ENCODE results near the gene EXOSC3.
"Not testable (repeated sequence)": the region's sequence is repeated elsewhere in the genome, so short reads cannot be mapped to it uniquely, and the experiment has no call there.

Gene EXOSC3

DNA sequence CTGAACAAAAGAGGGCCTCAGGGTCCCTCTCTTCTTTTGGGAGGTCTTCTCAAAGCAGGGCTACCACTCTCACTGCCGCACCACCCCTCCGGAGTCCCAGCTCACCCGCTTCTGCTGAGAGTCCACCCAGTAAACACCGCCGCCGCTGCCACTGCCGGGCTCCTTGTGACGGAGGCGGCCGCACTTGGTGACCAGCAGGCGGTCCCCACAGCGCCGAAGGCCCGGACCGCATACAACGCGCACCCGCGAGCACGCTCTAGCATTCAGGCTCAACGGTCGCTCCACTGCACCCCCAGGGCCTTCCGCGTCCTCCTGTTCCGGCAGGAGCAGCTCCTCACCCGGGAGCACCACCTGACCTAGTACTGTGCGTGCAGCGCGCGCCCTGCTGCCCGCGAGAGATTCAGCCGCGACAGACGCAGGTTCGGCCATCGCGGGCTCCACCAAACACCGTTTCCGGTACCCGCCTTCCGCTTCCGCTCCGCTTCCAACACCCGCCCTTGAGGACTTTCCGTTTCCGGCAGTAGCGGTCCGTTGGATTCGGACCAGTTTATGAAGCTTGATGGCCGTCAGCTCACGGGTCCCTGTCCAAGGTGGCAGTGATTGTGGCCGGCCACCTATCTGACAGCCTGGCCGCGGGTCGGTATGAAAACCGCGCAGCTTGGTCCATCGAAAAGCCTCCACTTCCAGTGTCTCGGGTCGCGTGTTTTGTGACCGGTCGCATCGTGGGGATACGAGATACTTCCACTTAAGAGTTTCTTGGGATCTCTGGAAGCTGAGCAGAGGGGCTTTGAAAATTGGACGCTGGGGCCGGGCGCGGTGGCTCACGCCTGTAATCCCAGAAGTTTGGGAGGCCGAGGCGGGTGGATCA, at the start of gene EXOSC3:
TSS of gene EXOSC3 (minus strand) at position 449 of the 868 bp plus-strand sequence. CDS start at position 429, 20 bp downstream.
- DNase-seq = peak; percentile 63

DNA sequence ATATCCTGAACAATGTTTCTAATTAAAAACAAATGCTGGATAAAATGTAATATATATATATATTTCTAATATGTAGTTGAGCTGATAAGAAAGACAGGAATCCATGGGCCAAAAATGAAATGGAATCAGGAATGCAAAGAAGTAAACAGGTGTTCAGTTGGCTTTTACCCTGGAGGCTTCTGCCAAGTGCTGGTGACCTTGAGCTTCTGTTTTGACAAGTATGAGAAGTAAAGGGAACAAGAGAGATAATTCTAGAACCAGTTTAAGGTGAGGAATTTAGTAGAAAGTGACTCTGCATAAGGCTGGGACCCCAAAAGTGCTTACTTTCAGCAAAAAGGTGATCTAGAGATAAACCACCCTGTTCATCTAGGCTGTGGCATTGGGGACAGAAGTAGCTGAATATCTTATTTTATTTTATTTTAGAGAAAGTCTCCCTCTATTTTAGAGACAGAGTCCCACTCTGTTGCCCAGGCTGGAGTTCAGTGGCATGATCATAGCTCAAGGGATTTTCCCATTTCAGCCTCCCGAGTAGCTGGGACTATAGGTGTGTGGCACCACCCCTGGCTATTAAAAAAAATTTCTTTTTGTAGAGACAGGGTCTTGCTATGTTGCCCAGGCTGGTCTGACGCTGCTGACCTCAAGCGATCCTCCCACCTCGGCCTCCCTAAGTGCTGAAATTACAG, 42.8 kb upstream of the EXOSC3 start:
- no peak for DNase-seq

DNA sequence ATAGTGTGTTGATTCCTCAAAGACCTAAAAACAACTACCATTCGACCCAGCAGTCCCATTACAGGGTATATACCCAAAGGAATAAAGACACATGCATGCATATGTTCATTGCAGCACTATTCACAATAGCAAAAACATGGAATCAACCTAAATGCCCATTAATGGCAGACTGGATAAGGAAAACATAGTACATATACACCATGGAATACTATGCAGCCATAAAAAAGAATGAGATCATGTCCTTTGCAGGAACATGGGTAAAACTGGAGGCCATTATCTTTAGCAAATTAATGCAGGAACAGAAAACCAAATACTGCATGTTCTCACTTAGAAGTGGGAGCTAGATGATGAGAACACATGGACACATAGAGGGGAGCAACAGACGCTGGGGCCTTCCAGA, 40.3 kb upstream of the EXOSC3 start:
- DNase-seq = not testable (repeated sequence)

DNA sequence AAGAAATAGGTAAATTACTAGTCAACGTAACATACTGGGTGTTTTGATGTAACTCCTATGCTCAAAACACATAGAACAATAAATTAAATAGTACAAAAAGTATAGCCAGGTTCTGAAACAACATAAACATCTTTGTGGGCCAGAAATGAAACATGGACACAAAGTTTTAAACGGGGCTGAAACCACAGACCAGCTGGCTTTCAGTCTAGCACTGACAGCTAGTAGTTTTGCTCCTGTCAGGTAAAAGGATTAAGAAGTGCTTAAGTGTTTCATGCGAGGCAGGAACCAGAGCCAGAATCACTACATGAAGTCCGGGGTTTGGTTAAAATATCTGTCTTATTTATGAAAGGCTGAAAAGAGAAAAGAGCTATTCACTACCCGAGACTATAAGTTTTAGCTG, 35.3 kb upstream of the EXOSC3 start:
- no peak for DNase-seq

DNA sequence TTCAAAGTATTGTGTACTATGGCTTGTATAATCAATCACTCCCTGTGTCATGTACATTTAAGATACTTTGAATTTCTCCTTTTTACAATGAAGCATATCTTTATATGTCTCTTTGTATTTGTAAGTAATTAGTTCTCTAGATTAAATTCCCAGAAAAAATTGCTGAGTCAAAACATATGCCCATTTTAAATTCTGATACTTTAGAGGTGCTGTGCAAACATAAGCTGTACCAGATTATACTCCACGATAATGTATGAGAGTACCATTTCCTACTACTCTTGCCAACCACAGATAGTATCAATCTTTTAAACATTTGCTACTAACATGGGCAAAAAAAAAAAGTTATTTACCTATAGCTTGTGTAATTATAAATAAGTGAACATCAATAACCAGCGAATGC, 34.0 kb upstream of the EXOSC3 start:
- no peak for DNase-seq

DNA sequence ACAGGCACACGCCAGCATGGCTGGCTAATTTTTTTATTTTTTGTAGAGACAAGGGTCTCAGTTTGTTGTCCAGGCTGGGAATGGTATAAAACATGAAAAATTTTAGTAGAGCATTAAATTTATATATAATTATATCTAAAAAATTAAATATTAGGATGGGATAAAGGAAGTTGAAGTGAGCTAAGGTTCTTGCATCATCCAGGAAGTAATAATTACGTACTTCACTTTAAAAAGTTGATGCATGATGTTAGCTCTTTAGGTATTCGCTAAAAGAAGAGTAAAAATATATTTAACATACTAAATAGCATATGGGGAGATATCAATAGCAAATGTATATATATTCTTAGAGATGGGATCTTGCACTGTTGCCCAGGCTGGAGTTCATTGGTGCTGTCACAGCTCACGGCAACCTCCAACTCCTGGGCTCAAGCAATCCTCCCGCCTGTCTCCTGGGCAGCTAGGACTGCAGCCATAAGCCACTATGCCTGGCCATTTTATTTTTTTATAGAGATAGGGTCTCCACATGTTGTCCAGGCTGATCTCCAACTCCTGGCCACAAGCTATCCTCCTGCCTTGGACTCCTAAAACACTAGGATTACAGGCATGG, 28.0 kb upstream of the EXOSC3 start:
- DNase-seq = no peak

DNA sequence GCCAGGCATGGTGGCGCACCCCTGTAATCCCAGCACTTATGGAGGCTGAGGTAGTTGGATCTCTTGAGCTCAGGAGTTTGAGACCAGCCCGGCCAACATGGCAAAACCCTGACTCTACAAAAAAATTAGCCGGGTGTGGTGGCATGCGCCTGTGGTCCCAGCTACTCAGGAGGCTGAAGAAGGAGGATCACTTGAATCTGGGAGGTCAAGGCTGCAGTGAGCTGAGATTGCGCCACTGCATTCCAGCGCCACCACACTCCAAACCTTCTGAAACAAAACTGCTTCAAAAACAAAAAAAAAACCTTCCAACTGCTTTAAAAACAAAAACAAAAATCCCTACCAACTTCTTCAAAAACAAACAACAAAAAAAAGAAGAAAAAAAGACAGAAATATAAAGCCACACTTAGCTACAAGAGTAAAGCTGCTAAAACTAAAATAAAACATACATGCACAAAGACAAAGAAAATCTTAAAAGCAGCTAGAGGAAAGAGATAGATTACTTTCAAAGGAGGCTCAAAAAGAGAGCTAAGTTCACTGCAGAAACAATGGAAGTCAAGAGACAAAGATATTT, 27.1 kb upstream of the EXOSC3 start:
- no peak for DNase-seq

DNA sequence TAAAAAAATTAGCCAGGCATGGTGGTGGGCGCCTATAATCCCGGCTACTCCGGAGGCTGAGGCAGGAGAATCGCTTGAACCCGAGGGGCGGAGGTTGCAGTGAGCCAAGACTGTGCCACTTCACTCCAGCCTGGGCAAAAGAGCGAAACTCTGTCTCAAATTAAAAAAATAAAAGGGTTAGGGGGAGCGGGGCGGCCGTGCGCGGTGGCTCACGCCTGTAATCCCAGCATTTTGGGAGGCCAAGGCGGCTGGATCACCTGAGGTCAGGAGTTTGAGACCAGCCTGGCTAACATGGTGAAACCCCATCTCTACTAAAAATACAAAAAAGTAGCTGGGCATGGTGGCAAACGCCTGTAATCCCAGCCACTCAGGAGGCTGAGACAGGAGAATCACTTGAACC, 24.8 kb upstream of the EXOSC3 start:
- not testable (repeated sequence) for DNase-seq

DNA sequence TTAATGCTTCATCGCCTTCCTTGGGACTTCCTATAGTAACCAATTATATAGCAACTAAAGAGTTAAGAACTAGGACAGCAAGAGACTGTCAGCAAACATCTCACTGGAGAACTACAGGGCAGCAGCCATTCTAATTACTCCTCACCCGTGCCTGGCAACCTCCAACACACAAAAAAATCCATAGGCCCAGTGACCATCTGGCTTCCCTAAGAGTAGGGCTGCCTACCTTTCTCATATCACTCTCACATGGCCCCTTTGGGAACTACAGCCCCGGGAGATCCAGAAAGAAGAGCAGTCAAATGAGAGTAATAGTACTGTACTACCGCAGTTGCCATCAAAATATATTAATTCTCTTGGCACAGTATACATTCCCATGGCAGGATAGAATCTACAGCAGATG, 21.4 kb upstream of the EXOSC3 start:
- DNase-seq = no peak

DNA sequence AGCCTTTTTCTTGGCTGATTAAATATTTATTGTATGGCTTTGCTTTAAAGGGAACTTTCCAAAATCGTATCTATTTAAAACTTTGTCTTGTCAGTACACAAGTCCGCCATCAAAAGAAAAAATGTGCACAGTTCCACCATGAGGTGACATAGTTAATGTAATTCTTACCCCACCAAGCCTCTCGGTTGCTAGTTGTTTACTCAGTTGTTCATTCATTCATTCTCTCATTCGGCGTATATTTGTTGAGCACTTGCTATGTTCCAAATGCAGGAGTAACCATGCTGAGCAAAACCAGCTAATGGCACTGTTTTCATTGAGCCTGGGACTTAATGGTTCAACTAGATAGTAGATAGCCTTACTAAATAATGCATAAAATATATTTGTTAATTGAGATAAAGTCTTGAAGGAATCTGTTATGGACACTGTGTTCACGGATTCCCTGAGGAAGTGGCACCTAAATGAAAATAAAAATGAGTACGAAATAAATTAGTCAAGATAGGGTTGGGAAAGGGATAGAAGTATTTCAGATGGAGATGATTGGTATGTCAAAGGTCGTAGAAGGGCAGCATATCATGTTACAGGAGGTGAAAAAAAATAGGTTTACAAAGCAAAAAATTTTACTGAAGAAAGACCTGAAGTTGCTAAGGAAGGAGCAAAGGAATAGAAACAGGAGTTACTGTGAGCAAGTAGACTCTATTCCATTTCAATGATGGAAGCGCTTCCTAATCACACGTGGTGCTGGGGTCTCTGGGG, 17.3 kb upstream of the EXOSC3 start:
- no peak for DNase-seq

DNA sequence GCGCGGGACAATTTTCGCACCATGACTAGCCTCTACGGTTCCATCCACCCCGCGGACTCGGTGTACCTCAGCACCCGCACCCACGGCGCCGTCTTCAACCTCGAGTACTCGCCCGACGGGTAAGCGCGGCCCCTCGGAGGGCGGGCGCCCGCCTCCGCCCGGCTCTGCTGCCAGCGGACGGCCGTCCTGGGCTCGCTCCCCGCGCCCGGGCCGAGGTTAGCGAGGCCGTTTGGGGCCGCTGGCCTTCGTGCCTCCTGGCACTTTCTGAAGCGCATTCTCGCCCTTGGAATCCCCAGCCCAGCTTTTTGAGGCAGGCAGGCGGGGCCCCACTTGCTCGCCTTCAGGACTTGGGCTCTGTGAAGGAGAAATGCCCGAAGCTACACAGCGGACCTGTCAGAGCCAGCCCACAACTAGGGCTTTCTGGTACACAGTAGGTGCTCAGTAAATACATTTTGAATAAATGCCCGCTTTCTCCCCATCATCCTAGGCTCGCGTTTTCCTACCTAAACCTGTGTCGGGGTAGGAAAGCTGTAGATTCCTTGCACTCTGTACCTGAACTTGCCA, 16.5 kb upstream of the EXOSC3 start:
- no peak for DNase-seq

DNA sequence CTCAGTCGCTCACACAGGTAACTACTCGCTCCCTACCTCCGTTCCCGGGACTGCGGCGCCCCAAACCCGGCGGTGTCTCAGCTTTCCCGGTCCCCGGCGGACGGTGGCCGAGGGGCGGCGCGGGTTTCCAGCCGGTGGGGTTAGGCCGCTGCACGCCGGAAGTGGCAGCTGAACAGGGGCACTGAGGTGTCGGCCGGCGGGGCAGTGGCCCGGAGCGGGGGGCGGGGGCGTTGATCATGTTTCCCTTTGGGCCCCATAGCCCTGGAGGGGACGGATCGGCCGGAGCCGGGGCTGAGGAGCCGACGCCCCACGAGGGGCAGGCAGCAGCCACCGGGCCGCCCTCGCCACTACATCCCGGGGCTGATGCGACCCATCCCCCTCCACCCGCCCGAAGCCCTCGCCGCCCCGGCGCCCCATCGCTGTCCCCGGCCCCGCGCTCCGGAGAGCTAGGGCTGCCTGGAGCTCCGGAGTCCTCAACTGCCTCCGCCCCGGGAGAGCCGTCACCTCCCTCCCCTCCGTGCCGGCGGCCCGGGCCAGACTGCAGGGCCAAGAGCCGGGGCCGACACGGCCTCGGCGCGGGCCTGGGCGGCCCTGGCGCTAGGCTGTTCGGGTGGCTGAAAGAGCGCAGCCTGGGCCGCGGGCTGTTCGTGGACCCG, 15.9 kb upstream of the EXOSC3 start, which contains the start of gene DCAF10:
TSS of gene DCAF10 (plus strand) at position 167 of the 656 bp plus-strand sequence. CDS start at position 237, 70 bp downstream.
- DNase-seq = peak; percentile 62

DNA sequence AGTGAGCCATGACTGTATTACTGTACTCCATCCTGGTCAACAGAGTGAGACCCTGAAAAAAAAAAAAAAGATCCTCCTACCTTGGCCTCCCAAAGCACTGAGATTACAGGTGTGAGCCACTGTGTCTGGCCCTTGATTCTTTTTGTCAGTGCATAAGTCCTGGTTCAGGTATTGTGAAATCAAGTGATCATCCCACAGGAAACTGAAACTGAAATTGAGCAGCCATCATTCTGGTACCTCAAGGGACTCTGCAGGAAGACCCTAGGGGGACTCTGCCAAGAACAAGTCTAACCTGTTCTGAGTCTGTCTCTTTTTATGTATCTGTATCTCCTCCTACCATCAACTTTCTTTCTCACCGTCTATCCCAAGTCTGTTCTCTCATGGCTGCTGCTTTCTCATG, 13.8 kb upstream of the EXOSC3 start:
- DNase-seq = no peak

DNA sequence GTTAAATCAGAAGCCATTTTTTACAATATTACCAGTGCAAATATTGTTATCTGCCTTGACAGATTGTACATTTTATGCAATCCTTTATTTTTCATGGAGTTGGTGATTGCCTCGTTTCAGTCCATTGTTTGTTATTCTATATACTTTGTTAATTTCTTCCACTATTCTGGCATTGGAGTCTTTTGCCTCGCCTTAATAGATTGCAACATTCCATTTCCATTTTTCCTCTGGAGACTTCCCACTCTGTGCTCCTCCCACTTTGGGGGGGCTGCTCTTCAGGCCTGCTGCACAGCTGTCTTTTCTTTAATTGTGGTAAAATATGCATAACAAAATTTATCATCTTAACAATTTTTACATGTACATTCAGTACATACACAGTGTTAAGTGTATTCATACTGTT, 11.4 kb upstream of the EXOSC3 start:
- no peak for DNase-seq

DNA sequence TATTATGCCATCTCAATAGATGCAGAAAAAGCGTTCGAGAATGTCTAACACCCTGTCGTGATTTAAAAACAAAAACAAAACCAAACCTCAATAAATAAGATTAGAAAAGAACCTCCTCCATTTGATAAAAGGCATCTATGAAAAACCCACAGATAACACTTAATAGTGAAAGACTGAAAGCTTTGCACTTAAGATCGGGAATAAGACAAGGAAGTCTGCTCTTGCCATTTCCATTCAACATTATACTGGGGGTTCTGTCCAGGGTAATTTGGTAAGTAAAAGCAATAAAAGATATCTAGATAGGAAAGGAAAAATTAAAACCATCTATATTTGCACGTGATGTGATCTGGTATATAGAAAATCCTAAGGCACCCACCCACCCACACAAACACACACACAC, 7.3 kb upstream of the EXOSC3 start:
- DNase-seq = no peak

DNA sequence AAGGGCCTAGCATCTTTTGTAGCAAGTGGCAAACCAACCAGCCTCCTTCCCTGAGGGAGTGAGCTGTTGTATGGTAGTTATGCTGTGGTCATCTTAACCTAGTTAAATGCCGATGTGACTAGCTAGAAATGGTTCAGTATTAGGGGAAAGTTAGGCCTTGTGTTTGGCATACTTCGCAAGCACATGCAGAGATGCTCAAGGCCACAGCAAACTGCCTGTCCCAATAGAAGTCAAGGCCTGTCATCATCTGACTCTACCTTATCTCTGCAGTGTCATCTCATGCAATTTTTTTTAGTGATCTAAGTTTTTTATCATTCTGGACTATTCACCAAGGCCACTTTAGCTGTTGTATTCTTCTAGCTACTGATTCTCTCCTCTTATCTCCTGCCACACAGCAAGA, 5.2 kb upstream of the EXOSC3 start:
- no peak for DNase-seq

DNA sequence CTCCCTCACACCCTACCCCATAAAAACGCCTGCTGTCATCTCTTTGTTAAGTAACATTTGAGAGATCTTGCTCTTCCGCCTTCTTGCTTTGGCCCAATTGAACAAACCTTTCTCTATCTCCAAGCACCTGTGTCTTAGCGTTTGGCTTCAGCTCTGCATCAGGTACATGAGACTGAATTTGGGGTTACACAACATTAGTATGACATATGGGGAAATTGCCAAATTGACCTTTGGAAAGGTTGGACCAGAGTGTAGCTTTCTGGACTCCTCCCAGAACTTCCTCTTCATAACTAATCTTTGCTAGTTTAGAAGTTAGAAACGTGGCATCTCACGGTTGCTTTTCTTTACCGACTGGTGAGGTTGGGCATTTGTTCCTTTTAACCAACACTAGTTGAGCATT, 3.5 kb upstream of the EXOSC3 start:
- no peak for DNase-seq

DNA sequence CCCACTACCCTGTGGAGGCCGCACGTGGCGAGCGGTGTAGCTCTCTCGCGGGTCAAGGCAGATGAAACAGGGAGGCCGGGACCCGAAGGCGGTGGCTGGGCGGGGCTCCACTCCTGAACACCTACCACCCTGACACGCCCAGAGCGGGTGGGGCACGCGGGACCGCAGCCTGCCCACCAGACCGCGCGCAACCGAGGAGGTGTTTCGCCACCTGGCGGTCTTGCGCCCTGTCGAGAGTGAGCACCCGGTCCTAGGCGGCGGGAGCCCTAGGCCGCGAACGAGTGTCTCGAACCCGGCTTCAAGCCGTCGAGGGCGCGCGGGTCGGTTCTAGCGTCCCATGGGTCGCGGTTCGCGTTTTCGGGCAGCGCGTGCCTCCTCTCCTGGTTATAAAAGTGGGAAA, 2.2 kb upstream of the EXOSC3 start:
- no peak for DNase-seq

DNA sequence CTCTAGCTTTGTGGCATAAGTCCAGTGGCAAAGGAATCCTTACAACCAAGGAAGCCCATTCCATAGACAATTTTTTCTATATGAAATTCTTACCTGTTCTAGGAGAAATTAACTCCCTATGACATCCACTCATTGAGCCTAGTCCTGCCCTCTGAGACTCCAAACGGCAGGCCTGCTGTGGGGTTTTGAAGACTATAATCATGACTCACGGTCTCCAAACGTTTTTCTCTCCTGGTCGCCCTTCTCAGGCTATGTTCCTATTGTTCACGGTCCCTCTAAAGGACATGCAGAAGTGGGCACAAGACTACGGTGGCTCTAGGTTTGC, 611 bp downstream of the EXOSC3 start:
- DNase-seq = no peak

DNA sequence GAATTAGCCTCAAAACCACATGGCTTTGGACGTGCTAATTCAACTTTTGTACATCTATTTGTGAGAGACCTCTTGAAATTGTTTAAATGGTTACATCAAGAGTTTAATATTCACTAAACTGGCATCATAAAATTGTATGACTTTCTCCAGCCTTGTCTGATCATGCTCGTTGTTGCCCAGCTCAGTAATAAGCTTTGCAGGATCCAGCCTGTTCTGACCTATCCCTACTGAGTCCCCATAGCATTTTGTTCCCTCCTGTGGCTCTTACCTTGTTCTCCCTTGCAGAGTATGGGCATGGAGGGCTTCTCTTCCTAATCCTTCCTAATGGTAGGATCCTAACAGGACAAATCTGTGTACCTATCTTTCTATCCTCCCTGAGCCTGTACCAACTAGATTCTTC, 6.3 kb downstream of the EXOSC3 start:
- no peak for DNase-seq

DNA sequence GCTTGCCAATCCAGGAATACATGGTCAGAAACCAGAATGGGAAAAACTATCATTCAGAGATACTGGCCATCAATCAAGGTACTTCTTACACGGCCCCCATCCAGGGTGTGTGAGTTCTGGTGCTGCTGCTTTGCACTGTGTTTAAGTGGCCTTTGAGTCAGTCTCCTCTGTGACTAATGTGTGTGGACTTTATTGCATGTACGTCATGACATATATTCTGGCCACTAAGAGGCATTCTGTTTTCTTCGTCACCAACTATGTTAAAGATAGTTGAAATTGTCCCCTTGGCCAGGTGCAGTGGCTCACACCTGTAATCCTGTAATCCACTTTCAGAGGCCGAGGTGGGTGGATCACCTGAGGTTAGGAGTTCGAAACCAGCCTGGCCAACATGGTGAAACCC, 8.5 kb downstream of the EXOSC3 start:
- DNase-seq = no peak
